OCI-LY3 (cell line): ENCODE data around the gene PCED1B.

Source experiments
- H2AFZ ChIP-seq: fragments of 200-600, 300-600 bp; shearing (Covaris generic); 2 replicates; pipeline ENCODE4 v1.6.0; 2014; ENCODE audit warnings: antibody characterized with exemption, low read depth, low read length
- H3K27ac ChIP-seq: fragments of 200-600, 300-600 bp; sonication (generic); 2 replicates; pipeline ENCODE4 v1.5.1; 2014; ENCODE audit warnings: mild to moderate bottlenecking, low read length, moderate library complexity, mixed read lengths
- H3K27me3 ChIP-seq: fragments of 200-600, 300-600 bp; sonication (generic); 2 replicates; pipeline ENCODE4 v1.6.1; 2014; ENCODE audit warnings: low read depth, low read length, mixed read lengths
- H3K36me3 ChIP-seq: fragments of 200-600, 300-600 bp; sonication (generic); replicated peaks from 2 replicates; pipeline ENCODE3; 2014; ENCODE audit warnings: low read depth, low read length, mixed read lengths
- H3K4me1 ChIP-seq: fragments of 300-600, 200-600 bp; sonication (generic); 2 replicates; pipeline ENCODE4 v1.6.1; 2014; ENCODE audit warnings: low read length, mixed read lengths
- H3K4me2 ChIP-seq: fragments of 200-600, 300-600 bp; sonication (generic); 2 replicates; pipeline ENCODE4 v1.6.1; 2014; ENCODE audit warnings: low read length, mixed read lengths
- H3K4me3 ChIP-seq: fragments of 300-600, 200-600 bp; sonication (generic); 2 replicates; pipeline ENCODE4 v1.5.1; 2014; ENCODE audit warnings: antibody characterized with exemption, mild to moderate bottlenecking, low read length, moderate library complexity
- H3K79me2 ChIP-seq: fragments of 300-600, 200-600 bp; shearing (Covaris generic); 2 replicates; pipeline ENCODE4 v1.6.1; 2014; ENCODE audit warnings: mild to moderate bottlenecking, low read length, mixed read lengths
- H3K9ac ChIP-seq: fragments of 300-600, 200-600 bp; shearing (Covaris generic); 2 replicates; pipeline ENCODE4 v1.6.0; 2014; ENCODE audit warnings: mild to moderate bottlenecking, low read length, moderate library complexity
- H3K9me3 ChIP-seq: fragments of 200-600, 300-600 bp; shearing (Covaris generic); 2 replicates; pipeline ENCODE4 v1.6.1; 2014; ENCODE audit warnings: low read length, mixed read lengths; ENCODE audit not compliant: insufficient read depth
- H4K20me1 ChIP-seq: fragments of 200-600, 300-600 bp; sonication (generic); 2 replicates; pipeline ENCODE4 v1.6.1; 2016; ENCODE audit warnings: low read length, mixed read lengths; ENCODE audit not compliant: insufficient read depth
- CTCF ChIP-seq: fragments of 200-600, 300-600 bp; sonication (generic); IDR thresholded peaks from 2 replicates; pipeline ENCODE4 v1.5.1; 2014; ENCODE audit warnings: antibody characterized with exemption, low read length, low read depth
- EZH2phosphoT487 ChIP-seq: fragments of 200-600 bp; shearing (Covaris generic); IDR thresholded peaks from 2 replicates; pipeline ENCODE4 v1.6.1; 2018; ENCODE audit warnings: antibody characterized with exemption, mixed run types, low read depth

PCED1B gene

GRCh38 chr12:47219243-47219642 lies 139.8 kb downstream of the PCED1B start:
- peaks cover 68% of the 10 kb centered on the region for H3K4me1 ChIP-seq
- H3K4me2 ChIP-seq, result peak overlapping the region; percentile 2; the same call in 1 of the 2 replicates
- H2AFZ ChIP-seq, result no peak overlapping the region
- no peak overlapping the region for H3K27ac ChIP-seq
- H3K4me3 ChIP-seq, result no peak overlapping the region
- TF ChIP-seq EZH2phosphoT487, result no peak
- TF ChIP-seq CTCF, result no peak
- H3K79me2 ChIP-seq, result peaks cover 28% of the 10 kb centered on the region
- H4K20me1 ChIP-seq, result no peaks in the 10 kb centered on the region
- H3K36me3 ChIP-seq, result peaks cover 3% of the 10 kb centered on the region
- no peaks in the 10 kb centered on the region for H3K9me3 ChIP-seq
- no peaks in the 10 kb centered on the region for H3K27me3 ChIP-seq
- H3K9ac ChIP-seq, result no peak overlapping the region

GRCh38 chr12:47221256-47222023 lies 142.0 kb downstream of the PCED1B start:
- peaks cover 49% of the 10 kb centered on the region for H3K4me1 ChIP-seq
- no peaks in the 10 kb centered on the region for H3K9me3 ChIP-seq
- no peaks in the 10 kb centered on the region for H4K20me1 ChIP-seq
- H3K9ac ChIP-seq, result no peak overlapping the region
- H3K36me3 ChIP-seq, result peaks cover 9% of the 10 kb centered on the region
- no peak for TF ChIP-seq CTCF
- TF ChIP-seq EZH2phosphoT487, result no peak
- H3K4me2 ChIP-seq, result no peak overlapping the region
- H2AFZ ChIP-seq, result no peak overlapping the region
- peaks cover 20% of the 10 kb centered on the region; the same call in 1 of the 2 replicates for H3K79me2 ChIP-seq
- no peak overlapping the region for H3K27ac ChIP-seq
- no peak overlapping the region for H3K4me3 ChIP-seq
- H3K27me3 ChIP-seq, result no peaks in the 10 kb centered on the region

GRCh38 chr12:47222520-47223030 lies 143.2 kb downstream of the PCED1B start:
- Histone ChIP-seq H3K4me2 (peak overlapping the region; percentile 64), H3K79me2 (peaks cover 20% of the 10 kb centered on the region; the same call in 1 of the 2 replicates), H3K4me3 (peak overlapping the region; percentile 48), H3K4me1 (peaks cover 38% of the 10 kb centered on the region), H3K9me3 (no peaks in the 10 kb centered on the region), H3K27ac (peak overlapping the region; percentile 52), H3K36me3 (peaks cover 9% of the 10 kb centered on the region), H4K20me1 (no peaks in the 10 kb centered on the region), H3K27me3 (no peaks in the 10 kb centered on the region), H3K9ac (peak overlapping the region; percentile 41), H2AFZ (0 out of 2 replicates have a peak overlapping the region, but pooled peaks have one; percentile 57)
- TF ChIP-seq CTCF, result no peak
- no peak for TF ChIP-seq EZH2phosphoT487

- H3K9me3 ChIP-seq, result no peaks in the 10 kb centered on the region
- H3K4me2 ChIP-seq, result peak overlapping the region; percentile 64
- H4K20me1 ChIP-seq, result no peaks in the 10 kb centered on the region
- H2AFZ ChIP-seq, result peak overlapping the region; percentile 57
- H3K4me3 ChIP-seq, result peak overlapping the region; percentile 48
- H3K27ac ChIP-seq, result peak overlapping the region; percentile 52
- H3K27me3 ChIP-seq, result no peaks in the 10 kb centered on the region
- peaks cover 31% of the 10 kb centered on the region for H3K4me1 ChIP-seq
- TF ChIP-seq CTCF, result no peak
- TF ChIP-seq EZH2phosphoT487, result no peak
- peak overlapping the region; percentile 41 for H3K9ac ChIP-seq
- peaks cover 17% of the 10 kb centered on the region; the same call in 1 of the 2 replicates for H3K79me2 ChIP-seq
- H3K36me3 ChIP-seq, result peaks cover 9% of the 10 kb centered on the region
Observed at GRCh38 chr12:47223031-47223847, 143.8 kb downstream of the PCED1B start.
